Measurements from ENCODE around the gene CCNA2. TPM values are rescaled to one million over a fixed set of nuclear protein-coding genes. Genes with fewer than 3 reads are reported as not detected.

The CCNA2 gene
- total RNA-seq, 1 experiment from 2014 or later, result 89.2 TPM

- no peaks in the 10 kb centered on the region for H3K79me1 ChIP-seq (ENCODE audit: insufficient read depth, low read depth, low read length, poor library complexity, severe bottlenecking)
- no peak for DNase-seq
- no peaks in the 10 kb centered on the region for H3K27me3 ChIP-seq (ENCODE audit: insufficient read depth, low read length)
- peak overlapping the region; percentile 93 to 99 (median 97); a peak in 6 of 7 replicates for H3K27ac Mint-ChIP-seq
- peak overlapping the region; percentile 100 for H3K9ac ChIP-seq (ENCODE audit: extremely low read depth, insufficient read length, low read length)
- H3K4me1 ChIP-seq (ENCODE audit: insufficient read depth, low read length), result no peaks in the 10 kb centered on the region
- no peaks in the 10 kb centered on the region for H3K9me3 ChIP-seq (ENCODE audit: control insufficient read depth, low read depth, low read length)
- H2BK5ac ChIP-seq (ENCODE audit: insufficient read length, low read length), result no peak overlapping the region
- no peak overlapping the region for H2AFZ ChIP-seq (ENCODE audit: low read length)
- H3K36me3 Mint-ChIP-seq (ENCODE audit: insufficient read depth in 1 of 3, low read depth in 3 of 3), result peaks cover 26 to 47% (median 38%) of the 10 kb centered on the region in 3 experiments
- peak overlapping the region; percentile 91 to 92 for H3K4me3 Mint-ChIP-seq
- no peak overlapping the region for H3T11ph ChIP-seq (ENCODE audit: low read length)
- TF ChIP-seq, protein P1, sequence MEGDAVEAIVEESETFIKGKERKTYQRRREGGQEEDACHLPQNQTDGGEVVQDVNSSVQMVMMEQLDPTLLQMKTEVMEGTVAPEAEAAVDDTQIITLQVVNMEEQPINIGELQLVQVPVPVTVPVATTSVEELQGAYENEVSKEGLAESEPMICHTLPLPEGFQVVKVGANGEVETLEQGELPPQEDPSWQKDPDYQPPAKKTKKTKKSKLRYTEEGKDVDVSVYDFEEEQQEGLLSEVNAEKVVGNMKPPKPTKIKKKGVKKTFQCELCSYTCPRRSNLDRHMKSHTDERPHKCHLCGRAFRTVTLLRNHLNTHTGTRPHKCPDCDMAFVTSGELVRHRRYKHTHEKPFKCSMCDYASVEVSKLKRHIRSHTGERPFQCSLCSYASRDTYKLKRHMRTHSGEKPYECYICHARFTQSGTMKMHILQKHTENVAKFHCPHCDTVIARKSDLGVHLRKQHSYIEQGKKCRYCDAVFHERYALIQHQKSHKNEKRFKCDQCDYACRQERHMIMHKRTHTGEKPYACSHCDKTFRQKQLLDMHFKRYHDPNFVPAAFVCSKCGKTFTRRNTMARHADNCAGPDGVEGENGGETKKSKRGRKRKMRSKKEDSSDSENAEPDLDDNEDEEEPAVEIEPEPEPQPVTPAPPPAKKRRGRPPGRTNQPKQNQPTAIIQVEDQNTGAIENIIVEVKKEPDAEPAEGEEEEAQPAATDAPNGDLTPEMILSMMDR (conservative IDR thresholded peaks at IDR 0.05), result no peak
- no peak overlapping the region for H2BK12ac ChIP-seq (ENCODE audit: insufficient read length, low read depth, low read length)
- no peak overlapping the region for H4K8ac ChIP-seq (replicated peaks; ENCODE audit: insufficient read length, low read depth, low read length)
- no peak overlapping the region for H4K91ac ChIP-seq (ENCODE audit: insufficient read length, low read depth, low read length)
- H3K23me2 ChIP-seq (ENCODE audit: insufficient read length, low read depth, low read length, poor library complexity, severe bottlenecking), result peaks cover 7% of the 10 kb centered on the region
- H3K14ac ChIP-seq (ENCODE audit: insufficient read depth, low read length), result peak overlapping the region; percentile 97; the same call in 1 of the 2 replicates
- H2BK15ac ChIP-seq (ENCODE audit: low read depth, low read length), result no peak overlapping the region
- peaks cover 16 to 25% of the 10 kb centered on the region in 2 experiments for H3K4me1 Mint-ChIP-seq
- peak overlapping the region; percentile 99 for H3K18ac ChIP-seq (ENCODE audit: insufficient read length, low read depth, low read length)
- H3K56ac ChIP-seq (ENCODE audit: insufficient read length, low read depth, low read length), result peak overlapping the region; percentile 58
- no peak overlapping the region for H3K27ac ChIP-seq (ENCODE audit: insufficient read length, low read depth, low read length)
- peak overlapping the region; percentile 93 for H3K4me2 ChIP-seq (ENCODE audit: insufficient read depth, insufficient read length, low read length)
- no peak overlapping the region for H4K5ac ChIP-seq (ENCODE audit: insufficient read length, low read depth, low read length)
- H2BK120ac ChIP-seq (ENCODE audit: low read depth, low read length, poor library complexity, severe bottlenecking), result no peak overlapping the region
- H3K4ac ChIP-seq (ENCODE audit: low read depth, low read length), result 0 out of 2 replicates have a peak overlapping the region, but pooled peaks have one; percentile 73
- H3K79me2 ChIP-seq (ENCODE audit: insufficient read depth, low read length), result peaks cover 4% of the 10 kb centered on the region; the same call in 1 of the 2 replicates
- H3K23ac ChIP-seq (ENCODE audit: insufficient read length, low read depth, low read length), result no peak overlapping the region
- WGBS (ENCODE audit: extremely low coverage, insufficient read length, low lambda C conversion rate), result no CpG with 5 or more reads among the region's 4 CpGs
- no peaks in the 10 kb centered on the region for H4K20me1 ChIP-seq (ENCODE audit: control insufficient read depth, insufficient read depth, insufficient read length)
- no peaks in the 10 kb centered on the region for H3K9me3 Mint-ChIP-seq
- no peak overlapping the region for H2BK20ac ChIP-seq (ENCODE audit: low read depth, low read length, poor library complexity, severe bottlenecking)
- peak overlapping the region; percentile 16 for H2AK5ac ChIP-seq (ENCODE audit: insufficient read length, low read length)
- no peaks in the 10 kb centered on the region for H3K27me3 Mint-ChIP-seq (ENCODE audit: low read depth)
Measured at GRCh38 chr4:121801715-121802075, 22.0 kb downstream of the CCNA2 start.

Data from H9 (cell line).